ENCODE measurements around the gene TMEM273.

DNA sequence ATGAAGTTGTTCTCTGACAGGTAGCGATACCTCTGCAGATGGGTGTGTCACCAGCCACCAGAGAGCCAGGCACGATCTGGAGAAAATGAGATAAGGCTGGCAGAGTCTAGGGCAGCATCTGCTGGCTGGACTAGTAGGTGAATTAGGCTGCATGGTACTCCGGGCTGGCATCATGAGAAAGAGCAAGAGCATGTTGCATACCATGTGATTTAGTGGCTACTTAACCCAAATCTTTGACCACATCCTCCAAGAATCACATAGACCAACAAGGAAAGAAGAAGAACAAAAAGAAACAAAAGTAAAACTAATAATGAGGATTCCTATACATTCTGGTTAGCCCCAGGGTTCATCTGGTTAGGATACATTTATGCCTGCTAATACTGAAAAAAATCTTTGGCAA is 31.0 kb downstream of the TMEM273 start:
- TF ChIP-seq, protein P1, sequence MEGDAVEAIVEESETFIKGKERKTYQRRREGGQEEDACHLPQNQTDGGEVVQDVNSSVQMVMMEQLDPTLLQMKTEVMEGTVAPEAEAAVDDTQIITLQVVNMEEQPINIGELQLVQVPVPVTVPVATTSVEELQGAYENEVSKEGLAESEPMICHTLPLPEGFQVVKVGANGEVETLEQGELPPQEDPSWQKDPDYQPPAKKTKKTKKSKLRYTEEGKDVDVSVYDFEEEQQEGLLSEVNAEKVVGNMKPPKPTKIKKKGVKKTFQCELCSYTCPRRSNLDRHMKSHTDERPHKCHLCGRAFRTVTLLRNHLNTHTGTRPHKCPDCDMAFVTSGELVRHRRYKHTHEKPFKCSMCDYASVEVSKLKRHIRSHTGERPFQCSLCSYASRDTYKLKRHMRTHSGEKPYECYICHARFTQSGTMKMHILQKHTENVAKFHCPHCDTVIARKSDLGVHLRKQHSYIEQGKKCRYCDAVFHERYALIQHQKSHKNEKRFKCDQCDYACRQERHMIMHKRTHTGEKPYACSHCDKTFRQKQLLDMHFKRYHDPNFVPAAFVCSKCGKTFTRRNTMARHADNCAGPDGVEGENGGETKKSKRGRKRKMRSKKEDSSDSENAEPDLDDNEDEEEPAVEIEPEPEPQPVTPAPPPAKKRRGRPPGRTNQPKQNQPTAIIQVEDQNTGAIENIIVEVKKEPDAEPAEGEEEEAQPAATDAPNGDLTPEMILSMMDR (IDR thresholded peaks at IDR 0.05), result no peak
- no peak for TF ChIP-seq POLR2A (IDR thresholded peaks at IDR 0.05)
